Duodenal mucosa (tissue), 2 donors: ENCODE measurements around the gene PRLH.

ENCODE experiments used
- H3K27ac ChIP-seq: one replicate; pipeline ENCODE4 v1.7.0; 2013; ENCODE audit warnings: low read depth, low read length
- H3K27me3 ChIP-seq, 2 donors: one replicate each; pipeline ENCODE4 v1.7.0; 2013; ENCODE audit warnings: low read length in 2 of 2, control low read depth in 1 of 2; ENCODE audit not compliant: insufficient read depth in 2 of 2, control insufficient read depth in 1 of 2
- H3K36me3 ChIP-seq, 2 donors: one replicate each; pipeline ENCODE4 v1.7.0; 2013; ENCODE audit warnings: low read length in 2 of 2, control low read depth in 1 of 2; ENCODE audit not compliant: insufficient read depth in 2 of 2, control insufficient read depth in 1 of 2
- H3K4me1 ChIP-seq, 2 donors: one replicate each; pipeline ENCODE4 v1.7.0; 2013; ENCODE audit warnings: low read length in 2 of 2, control low read depth in 1 of 2; ENCODE audit not compliant: insufficient read depth in 2 of 2, control insufficient read depth in 1 of 2
- H3K4me3 ChIP-seq, 2 donors: one replicate each; pipeline ENCODE4 v1.7.0; 2013; ENCODE audit warnings: low read length in 2 of 2, low read depth in 1 of 2
- H3K9ac ChIP-seq, 2 donors: one replicate each; pipeline ENCODE4 v1.7.0; 2013; ENCODE audit warnings: low read length in 2 of 2, low read depth in 1 of 2
- H3K9me3 ChIP-seq, 2 donors: one replicate each; pipeline ENCODE4 v1.7.0; 2013; ENCODE audit warnings: low read length in 2 of 2, control low read depth in 1 of 2; ENCODE audit not compliant: control insufficient read depth in 1 of 2

PRLH gene

GRCh38 chr2:237577956-237578870 is 11.8 kb downstream of the PRLH start:
- Histone ChIP-seq H3K27ac (no peak overlapping the region), H3K4me3 (no peak overlapping the region), H3K9ac (no peak overlapping the region), H3K36me3 (peaks cover 0 to 17% of the 10 kb centered on the region in 2 donors), H3K27me3 (no peaks in the 10 kb centered on the region), H3K9me3 (no peaks in the 10 kb centered on the region), H3K4me1 (peaks cover 5 to 8% of the 10 kb centered on the region in 2 donors)

DNA sequence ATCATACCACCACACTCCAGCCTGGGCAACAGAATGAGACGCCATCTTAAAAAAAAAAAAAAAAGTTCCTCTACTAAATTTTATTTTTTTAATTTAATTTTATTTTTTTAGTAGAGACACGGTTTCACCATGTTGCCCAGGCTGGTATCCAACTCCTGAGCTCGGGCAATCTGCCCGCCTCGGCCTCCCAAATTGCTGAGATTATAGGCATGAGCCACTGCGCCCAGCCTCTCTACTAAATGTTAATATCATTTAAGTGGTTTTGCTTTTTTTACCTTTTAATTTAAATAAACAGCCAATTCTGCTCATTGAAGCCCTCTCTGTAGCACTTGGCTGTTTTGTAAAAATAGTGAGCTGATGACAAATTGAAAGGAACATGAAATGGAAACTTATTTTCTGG is 15.0 kb downstream of the PRLH start:
- peaks cover 3 to 5% of the 10 kb centered on the region in 2 donors for H3K4me1 ChIP-seq
- peaks cover 0 to 22% of the 10 kb centered on the region in 2 donors for H3K36me3 ChIP-seq
- H3K9me3 ChIP-seq, result no peaks in the 10 kb centered on the region
- no peak overlapping the region for H3K9ac ChIP-seq
- H3K27ac ChIP-seq, result no peak overlapping the region
- no peaks in the 10 kb centered on the region for H3K27me3 ChIP-seq
- no peak overlapping the region for H3K4me3 ChIP-seq

DNA sequence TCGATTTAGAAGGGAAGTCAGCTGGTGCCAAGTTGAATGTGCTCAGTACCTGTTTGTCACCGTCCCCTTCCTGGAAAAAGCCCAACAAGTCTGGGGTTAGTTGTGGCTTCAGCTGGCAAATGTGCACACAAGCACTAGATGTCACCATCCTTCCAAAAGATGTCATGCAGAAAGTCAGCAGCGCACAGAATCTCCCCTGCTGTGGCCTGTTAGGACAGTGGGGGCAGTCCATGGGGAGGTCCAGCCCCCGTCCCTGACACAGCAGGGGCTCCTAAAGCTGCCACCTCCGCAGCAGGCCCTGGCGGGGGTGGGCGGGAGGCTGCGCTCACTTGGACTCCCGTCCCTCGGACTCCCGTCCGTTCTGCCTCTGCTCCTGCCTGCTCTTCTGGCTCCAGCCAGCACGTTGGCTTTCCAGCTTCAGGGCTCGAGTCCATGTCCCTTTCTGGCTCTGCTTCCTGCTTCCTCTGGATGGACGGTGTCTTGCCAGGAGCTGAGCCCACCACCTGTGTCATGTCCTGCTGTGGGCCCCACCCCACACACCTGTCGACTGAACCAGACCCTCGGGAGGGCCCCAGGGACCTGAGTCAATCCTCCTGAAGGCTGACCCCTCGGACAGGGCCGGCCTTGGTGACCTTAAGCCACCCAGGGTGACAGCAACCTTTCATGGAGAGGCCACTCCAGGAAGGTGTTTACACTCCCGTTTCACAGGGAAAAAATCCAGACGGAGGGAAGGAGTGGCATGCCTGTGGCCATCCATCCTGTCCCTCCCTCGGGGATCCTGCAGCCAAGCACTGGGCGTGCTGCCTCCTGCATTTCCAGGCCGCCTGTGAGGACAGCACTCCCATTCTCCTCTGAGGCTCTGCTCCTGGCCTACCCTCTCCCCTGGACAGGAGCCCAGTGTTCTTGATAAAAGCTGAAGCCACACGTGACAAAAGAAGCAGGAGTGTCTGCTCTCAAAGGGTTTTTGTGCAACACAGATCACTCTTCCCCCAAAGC is 15.7 kb downstream of the PRLH start:
- peaks cover 5 to 9% of the 10 kb centered on the region in 2 donors for H3K4me1 ChIP-seq
- H3K27ac ChIP-seq, result no peak overlapping the region
- no peaks in the 10 kb centered on the region for H3K27me3 ChIP-seq
- no peak overlapping the region for H3K4me3 ChIP-seq
- no peaks in the 10 kb centered on the region for H3K9me3 ChIP-seq
- peaks cover 0 to 18% of the 10 kb centered on the region in 2 donors for H3K36me3 ChIP-seq
- no peak overlapping the region for H3K9ac ChIP-seq

- no peaks in the 10 kb centered on the region for H3K27me3 ChIP-seq
- peaks cover 0 to 9% of the 10 kb centered on the region in 2 donors for H3K36me3 ChIP-seq
- H3K27ac ChIP-seq, result no peak overlapping the region
- H3K4me1 ChIP-seq, result peaks cover 5 to 10% of the 10 kb centered on the region in 2 donors
- no peaks in the 10 kb centered on the region for H3K9me3 ChIP-seq
- no peak overlapping the region for H3K4me3 ChIP-seq
- H3K9ac ChIP-seq, result no peak overlapping the region
These were observed 17.3 kb downstream of the PRLH start for GRCh38 chr2:237583385-237584295.

DNA sequence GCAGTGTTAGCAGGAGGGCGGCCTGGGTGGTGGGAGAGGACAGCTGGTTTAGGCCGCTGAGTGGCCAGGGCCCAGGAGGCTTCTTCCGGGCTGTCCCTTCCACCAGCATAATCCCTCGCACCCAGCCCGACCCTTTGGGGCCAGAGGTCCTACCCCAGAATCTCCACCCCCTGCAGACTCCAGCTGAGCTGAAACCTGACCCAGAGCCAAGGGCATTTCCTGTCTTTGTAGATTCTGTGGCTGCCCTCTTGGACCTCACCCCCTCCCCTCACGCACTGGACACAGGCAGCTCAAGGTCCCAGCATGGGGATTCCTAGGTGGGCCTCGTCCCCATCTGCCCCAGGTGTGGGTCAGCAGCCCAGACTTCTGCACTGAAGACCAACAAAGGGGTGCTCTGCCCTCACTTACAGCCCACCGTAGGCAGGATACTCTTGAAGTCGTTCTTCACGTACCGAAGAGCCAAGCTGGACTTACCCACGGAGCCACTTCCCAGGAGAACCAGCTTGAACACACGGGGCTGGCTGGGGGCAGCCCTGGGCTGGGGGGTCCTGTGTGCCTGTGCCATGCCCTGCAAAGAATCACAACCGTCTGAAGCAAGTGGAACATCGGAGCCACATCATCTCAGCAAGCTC is 19.3 kb downstream of the PRLH start:
- peaks cover 10% of the 10 kb centered on the region in 2 donors for H3K4me1 ChIP-seq
- no peaks in the 10 kb centered on the region for H3K9me3 ChIP-seq
- H3K27ac ChIP-seq, result no peak overlapping the region
- H3K9ac ChIP-seq, result no peak overlapping the region
- no peak overlapping the region for H3K4me3 ChIP-seq
- no peaks in the 10 kb centered on the region for H3K27me3 ChIP-seq
- peaks cover 0 to 9% of the 10 kb centered on the region in 2 donors for H3K36me3 ChIP-seq

GRCh38 chr2:237588044-237588696 is 21.8 kb downstream of the PRLH start:
- peaks cover 0 to 5% of the 10 kb centered on the region in 2 donors for H3K36me3 ChIP-seq
- peak overlapping the region in 1 of 2 donors; percentile 2 for H3K4me3 ChIP-seq
- H3K27ac ChIP-seq, result no peak overlapping the region
- no peaks in the 10 kb centered on the region for H3K27me3 ChIP-seq
- H3K4me1 ChIP-seq, result peaks cover 6 to 12% of the 10 kb centered on the region in 2 donors
- no peak overlapping the region for H3K9ac ChIP-seq
- H3K9me3 ChIP-seq, result no peaks in the 10 kb centered on the region

- H3K36me3 ChIP-seq, result peaks cover 0 to 4% of the 10 kb centered on the region in 2 donors
- no peaks in the 10 kb centered on the region for H3K9me3 ChIP-seq
- H3K9ac ChIP-seq, result peak within 1 kb of the TSS; percentile 61 to 70
- peak within 1 kb of the TSS; percentile 83 to 85 for H3K4me3 ChIP-seq
- no peaks in the 10 kb centered on the region for H3K27me3 ChIP-seq
- peaks cover 16 to 22% of the 10 kb centered on the region in 2 donors for H3K4me1 ChIP-seq
- H3K27ac ChIP-seq, result peak within 1 kb of the TSS; percentile 89
These were observed 24.1 kb downstream of the PRLH start, which contains the start of gene RAB17 for GRCh38 chr2:237590272-237591140. TSS of gene RAB17 (minus strand) at chr2:237590734. CDS start at chr2:237586154, 4,580 bp downstream.

GRCh38 chr2:237591141-237591881 is 24.9 kb downstream of the PRLH start:
- H3K4me3 ChIP-seq, result peak overlapping the region; percentile 83 to 85
- H3K9ac ChIP-seq, result peak overlapping the region; percentile 10 to 70

More at GRCh38 chr2:237591141-237591881, 24.9 kb downstream of the PRLH start:
- Histone ChIP-seq H3K4me1 (peaks cover 16 to 22% of the 10 kb centered on the region in 2 donors), H3K36me3 (no peaks in the 10 kb centered on the region), H3K9me3 (no peaks in the 10 kb centered on the region), H3K27me3 (no peaks in the 10 kb centered on the region), H3K27ac (peak overlapping the region; percentile 89)
